GM12874 (cell line): ENCODE results near the gene POU2AF1.

Experiments
- TF ChIP-seq, protein P1 (sequence below): IDR thresholded peaks from 2 replicates; pipeline ENCODE4 v1.5.1; 2011; ENCODE audit warnings: low read depth, mild to moderate bottlenecking, control low read depth, low read length, moderate library complexity; ENCODE audit not compliant: insufficient read depth

Gene POU2AF1

GRCh38 chr11:111419641-111420327, 40.7 kb upstream of the POU2AF1 start:
- TF ChIP-seq, protein P1, sequence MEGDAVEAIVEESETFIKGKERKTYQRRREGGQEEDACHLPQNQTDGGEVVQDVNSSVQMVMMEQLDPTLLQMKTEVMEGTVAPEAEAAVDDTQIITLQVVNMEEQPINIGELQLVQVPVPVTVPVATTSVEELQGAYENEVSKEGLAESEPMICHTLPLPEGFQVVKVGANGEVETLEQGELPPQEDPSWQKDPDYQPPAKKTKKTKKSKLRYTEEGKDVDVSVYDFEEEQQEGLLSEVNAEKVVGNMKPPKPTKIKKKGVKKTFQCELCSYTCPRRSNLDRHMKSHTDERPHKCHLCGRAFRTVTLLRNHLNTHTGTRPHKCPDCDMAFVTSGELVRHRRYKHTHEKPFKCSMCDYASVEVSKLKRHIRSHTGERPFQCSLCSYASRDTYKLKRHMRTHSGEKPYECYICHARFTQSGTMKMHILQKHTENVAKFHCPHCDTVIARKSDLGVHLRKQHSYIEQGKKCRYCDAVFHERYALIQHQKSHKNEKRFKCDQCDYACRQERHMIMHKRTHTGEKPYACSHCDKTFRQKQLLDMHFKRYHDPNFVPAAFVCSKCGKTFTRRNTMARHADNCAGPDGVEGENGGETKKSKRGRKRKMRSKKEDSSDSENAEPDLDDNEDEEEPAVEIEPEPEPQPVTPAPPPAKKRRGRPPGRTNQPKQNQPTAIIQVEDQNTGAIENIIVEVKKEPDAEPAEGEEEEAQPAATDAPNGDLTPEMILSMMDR, result no peak

- TF ChIP-seq, protein P1, result no peak
Measured at GRCh38 chr11:111419181-111419580, 40.1 kb upstream of the POU2AF1 start.

- TF ChIP-seq, protein P1, result no peak
Measured at GRCh38 chr11:111418436-111418787, 39.3 kb upstream of the POU2AF1 start.

GRCh38 chr11:111417766-111418435, 38.8 kb upstream of the POU2AF1 start:
- TF ChIP-seq, protein P1, result no peak

DNA sequence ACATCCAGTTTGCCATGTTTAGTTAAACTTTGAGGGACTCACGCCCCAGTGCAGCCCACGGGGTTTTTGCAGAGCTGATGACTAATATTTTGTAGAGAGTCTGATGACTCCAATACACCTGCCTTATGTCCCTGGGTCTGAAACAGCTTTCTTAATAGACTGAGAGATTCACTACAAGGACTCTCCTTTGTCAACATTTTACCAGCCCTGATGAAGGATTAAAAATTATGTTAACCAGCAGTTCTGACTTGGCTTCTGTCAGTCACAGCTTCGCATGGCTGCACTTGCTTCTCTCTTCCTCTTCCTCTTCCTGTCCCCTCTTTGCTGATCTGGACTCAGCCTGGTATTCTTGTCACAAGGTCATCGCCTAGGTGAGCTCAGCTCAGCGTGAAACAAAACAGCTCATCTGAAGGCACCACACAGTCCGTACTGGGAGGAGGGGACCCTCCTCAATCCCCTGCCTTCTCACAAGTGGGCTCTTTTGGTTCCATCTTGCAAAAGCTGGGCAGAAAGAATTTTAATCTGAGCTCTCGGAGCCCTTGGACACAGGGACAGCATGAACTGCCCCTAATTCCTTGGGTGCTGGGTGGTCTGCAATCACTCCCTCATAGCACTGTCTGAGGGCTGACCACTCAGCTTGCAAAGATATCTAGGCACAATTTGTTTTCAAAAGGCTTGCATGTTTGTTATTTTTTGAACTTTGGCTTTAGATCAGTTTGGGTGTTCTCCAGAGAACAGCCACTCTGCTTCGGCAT, 38.1 kb upstream of the POU2AF1 start:
- TF ChIP-seq, protein P1, result no peak

DNA sequence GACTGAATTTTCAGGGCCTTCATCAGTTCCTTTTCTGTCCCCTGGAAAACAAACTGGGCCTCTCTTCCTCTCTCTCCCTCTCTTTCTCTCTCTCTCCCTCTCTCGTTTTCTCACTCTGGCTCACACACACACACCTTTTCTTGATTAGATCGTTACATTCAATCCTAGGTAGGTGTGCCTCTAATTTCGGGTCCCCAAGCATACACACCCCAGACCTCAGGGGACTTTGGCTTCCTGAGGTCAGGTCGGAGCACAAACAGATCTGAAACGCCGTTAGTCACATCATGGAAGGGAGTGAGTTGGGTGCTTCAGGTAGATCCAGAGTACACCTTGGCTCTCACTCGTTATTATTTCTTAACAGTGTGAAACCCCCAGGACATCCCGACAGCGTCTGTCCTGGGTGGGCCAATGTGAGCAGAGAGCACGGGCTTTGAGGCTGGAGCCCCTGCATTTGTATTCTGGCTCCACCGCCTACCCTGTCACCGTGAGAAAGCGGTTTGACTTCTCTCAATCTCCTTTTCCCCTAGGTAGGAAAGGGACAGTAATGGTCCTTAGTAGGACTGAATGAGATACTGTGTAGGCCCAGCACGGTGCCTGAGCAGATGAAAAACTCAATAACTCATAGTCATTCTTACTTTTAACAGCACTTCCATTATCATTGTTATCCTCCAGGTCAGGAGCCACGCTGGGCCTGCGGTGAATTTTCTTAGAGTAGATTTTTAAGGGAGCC, 37.3 kb upstream of the POU2AF1 start:
- TF ChIP-seq, protein P1, result no peak

DNA sequence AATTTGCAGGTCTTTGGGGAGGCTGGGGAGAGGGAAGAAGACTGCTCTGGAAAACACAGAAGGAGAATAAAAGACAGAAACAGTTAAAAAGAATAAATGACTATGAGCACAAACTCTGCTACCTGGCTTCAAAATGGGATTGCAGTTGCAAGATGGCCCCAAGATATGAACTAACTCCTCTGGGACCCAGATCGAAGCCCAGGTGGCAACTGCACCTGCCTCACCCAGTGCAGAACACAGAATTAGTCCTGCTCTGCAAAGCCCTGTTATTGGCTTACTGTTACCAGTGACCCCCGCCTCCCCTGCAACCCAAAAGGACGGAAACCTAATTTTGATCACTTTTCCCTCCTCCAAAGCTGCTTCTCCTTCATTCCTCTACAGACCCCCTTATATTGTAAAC, 35.9 kb upstream of the POU2AF1 start:
- TF ChIP-seq, protein P1, result no peak
